Left renal pelvis (tissue), 4 donors: Measurements from ENCODE around the gene SCIN. TPM values are rescaled to one million over a fixed set of nuclear protein-coding genes. Genes with fewer than 3 reads are reported as not detected.
"Not testable (repeated sequence)": the region's sequence is repeated elsewhere in the genome, so short reads cannot be mapped to it uniquely, and the experiment has no call there.

Experiments used
- DNase-seq, 4 donors: peaks; one replicate each; pipeline ENCODE4 v3.0.0-alpha.2; 2013; ENCODE audit warnings: low read depth in 4 of 4, low spot score in 3 of 4
- polyA plus RNA-seq, 4 donors: library from polyadenylated mRNA; unstranded; fragments of 120-200 nt; gene quantifications; one replicate each; pipeline ENCODE4 v1.2.1, GENCODE V29; 2013; ENCODE audit not compliant: insufficient read length in 4 of 4

Gene SCIN
- 100 to 1,000 TPM in 3 of 4 donors, 1 to 10 TPM in 1; 1.7 to 137 (median 129) TPM for polyA plus RNA-seq

- no peak for DNase-seq
Measured at GRCh38 chr7:12570534-12571461, at the start of gene SCIN. Gene SCIN (plus strand): TSS chr7:12570720. CDS start chr7:12570787, 67 bp downstream.

- DNase-seq, result peak in 2 of 4 donors; percentile 28 to 47
Measured at GRCh38 chr7:12524794-12525386, 45.6 kb upstream of the SCIN start.

- not testable (repeated sequence) for DNase-seq
Measured at GRCh38 chr7:12526693-12527092, 43.8 kb upstream of the SCIN start.

- DNase-seq, result not testable (repeated sequence)
Measured at GRCh38 chr7:12527670-12528069, 42.9 kb upstream of the SCIN start.

GRCh38 chr7:12529971-12530710 is 40.4 kb upstream of the SCIN start:
- DNase-seq, result no peak

- no peak for DNase-seq
Measured at GRCh38 chr7:12531784-12532183, 38.7 kb upstream of the SCIN start.

GRCh38 chr7:12534046-12534445 is 36.5 kb upstream of the SCIN start:
- DNase-seq, result no peak

- no peak for DNase-seq
Measured at GRCh38 chr7:12539681-12540080, 30.8 kb upstream of the SCIN start.

GRCh38 chr7:12540850-12541249 is 29.7 kb upstream of the SCIN start:
- no peak for DNase-seq

GRCh38 chr7:12543586-12543985 is 26.9 kb upstream of the SCIN start:
- no peak for DNase-seq

GRCh38 chr7:12549106-12549505 is 21.4 kb upstream of the SCIN start:
- no peak for DNase-seq

- no peak for DNase-seq
Measured at GRCh38 chr7:12550956-12551355, 19.6 kb upstream of the SCIN start.

- no peak for DNase-seq
Measured at GRCh38 chr7:12552876-12553275, 17.6 kb upstream of the SCIN start.

- DNase-seq, result no peak
Measured at GRCh38 chr7:12553416-12553815, 17.1 kb upstream of the SCIN start.

GRCh38 chr7:12554351-12554750 is 16.2 kb upstream of the SCIN start:
- no peak for DNase-seq

GRCh38 chr7:12554872-12555271 is 15.6 kb upstream of the SCIN start:
- no peak for DNase-seq

- DNase-seq, result not testable (repeated sequence)
Measured at GRCh38 chr7:12555695-12556094, 14.8 kb upstream of the SCIN start.

- not testable (repeated sequence) for DNase-seq
Measured at GRCh38 chr7:12556139-12556792, 14.3 kb upstream of the SCIN start.

- DNase-seq, result no peak
Measured at GRCh38 chr7:12557282-12557681, 13.2 kb upstream of the SCIN start.

- DNase-seq, result no peak
Measured at GRCh38 chr7:12564996-12565764, 5.3 kb upstream of the SCIN start.
